Aorta (tissue), 5 donors: ENCODE results near the gene ANKRD1. TPM values are rescaled to one million over a fixed set of nuclear protein-coding genes. Genes with fewer than 3 reads are reported as not detected.
"Not testable (repeated sequence)": the region's sequence is repeated elsewhere in the genome, so short reads cannot be mapped to it uniquely, and the experiment has no call there.

ENCODE experiments used
- ATAC-seq: fragments of 200-7000 bp; cut with Tn5 transposase; one replicate; pipeline ENCODE4 v1.9.1; 2022; ENCODE audit warnings: moderate library complexity; ENCODE audit not compliant: low FRiP score
- DNase-seq, 2 donors: peaks; one replicate each; pipeline ENCODE4 v3.0.0-alpha.2; 2020
- H3K27ac ChIP-seq, 2 donors: one replicate each; pipeline ENCODE4 v1.5.1; 2013; ENCODE audit warnings: low read length in 2 of 2, mild to moderate bottlenecking in 2 of 2, moderate library complexity in 2 of 2, control low read depth in 1 of 2, inconsistent platforms in 1 of 2, low read depth in 1 of 2
- H3K27me3 ChIP-seq, 2 donors: one replicate each; pipeline ENCODE4 v1.6.1; 2013; ENCODE audit warnings: control low read depth in 1 of 2, low read length in 1 of 2, mild to moderate bottlenecking in 1 of 2, moderate library complexity in 1 of 2; ENCODE audit not compliant: insufficient read depth in 2 of 2, control insufficient read depth in 1 of 2
- H3K36me3 ChIP-seq, 2 donors: one replicate each; pipeline ENCODE4 v1.6.1; 2013; ENCODE audit warnings: control low read depth in 1 of 2, low read length in 1 of 2, mild to moderate bottlenecking in 1 of 2; ENCODE audit not compliant: insufficient read depth in 2 of 2, control insufficient read depth in 1 of 2
- H3K4me1 ChIP-seq, 2 donors: one replicate each; pipeline ENCODE4 v1.6.1; 2013; ENCODE audit warnings: low read length in 2 of 2, control low read depth in 1 of 2, mild to moderate bottlenecking in 1 of 2, moderate library complexity in 1 of 2; ENCODE audit not compliant: insufficient read depth in 2 of 2, control insufficient read depth in 1 of 2
- H3K4me3 ChIP-seq, 2 donors: one replicate each; pipeline ENCODE4 v1.5.1; 2013; ENCODE audit warnings: low read length in 2 of 2, control low read depth in 1 of 2, mild to moderate bottlenecking in 1 of 2
- H3K9me3 ChIP-seq: one replicate; pipeline ENCODE4 v1.6.1; 2013; ENCODE audit warnings: mild to moderate bottlenecking, low read length; ENCODE audit not compliant: control insufficient read depth
- WGBS, 2 donors: extraction: QIAGEN DNeasy Blood & Tissue Kit; methylation state at CpG; one replicate each; pipeline ENCODE4 v1.1.7; 2013; 5-methylcytosine and 5-hydroxymethylcytosine counted together
- intact Hi-C, 2 donors: fragments of 100-400 bp; cut with DNase I; formaldehyde crosslinking; loops; one replicate each; pipeline versions ENCODE4 v1.14.2 to v1.15.0; 2022
- polyA plus RNA-seq, 2 donors: library from polyadenylated mRNA; stranded (reverse); fragments of 200-250 nt; gene quantifications; one replicate each; pipeline ENCODE4 v1.2.3, GENCODE V29; 2013
- total RNA-seq, 2 donors: library from RNA; stranded (reverse); fragmentation: NEBNext Ultra II Directional; extraction: Animal tissue kit (Norgen Biotek cat#: 25700); gene quantifications; one replicate each; pipeline ENCODE4 v1.2.1, GENCODE V29; 2021
- donor health status: healthy with polysubstance abuse.
- donor health status: Bipolar disorder and iron deficiency.
- donor health status: DM: no; HTN: no; CAD: no.
- donor health status: DM: no; HTN: no; CAD: no.
- donor health status: DM: yes; HTN: yes; CAD: no.

ANKRD1 gene
- total and polyA plus RNA-seq, 4 donors: 0.30 to 62.9 (median 21.5) TPM

DNA sequence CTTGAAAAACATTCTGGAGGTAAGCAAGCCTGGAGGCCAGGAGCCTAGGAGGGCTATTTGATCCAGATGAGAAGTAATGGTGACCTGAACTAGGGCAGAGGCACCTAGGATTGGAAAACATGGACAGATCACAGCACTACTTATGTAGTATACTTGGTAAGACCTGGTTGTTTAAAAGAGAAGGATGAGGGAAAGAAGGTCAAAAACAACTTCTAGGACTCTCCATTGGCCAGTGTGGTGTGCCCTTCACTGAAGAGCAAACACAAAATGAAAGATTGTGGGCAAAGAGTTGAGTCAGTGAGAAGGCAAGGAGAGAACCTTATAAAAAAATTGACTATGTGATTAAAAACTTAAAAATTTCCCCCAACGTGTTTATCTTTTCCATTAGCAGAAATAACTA, 14.3 kb downstream of the ANKRD1 start:
- Histone ChIP-seq H3K4me3 (no peak overlapping the region), H3K27me3 (no peaks in the 10 kb centered on the region), H3K36me3 (peaks cover 0 to 2% of the 10 kb centered on the region in 2 donors), H3K27ac (no peak overlapping the region), H3K4me1 (no peaks in the 10 kb centered on the region), H3K9me3 (no peaks in the 10 kb centered on the region)
- DNase-seq: no peak
- intact Hi-C loops: loop anchor here in 1 of 2 donors (10.0 kb wide), 1 partner anchor 458 kb away; no protein-coding TSS in a partner anchor
- ATAC-seq: no peak
- WGBS, 2 donors: 42 to 44% methylated on average over 1 of the region's 1 CpG

DNA sequence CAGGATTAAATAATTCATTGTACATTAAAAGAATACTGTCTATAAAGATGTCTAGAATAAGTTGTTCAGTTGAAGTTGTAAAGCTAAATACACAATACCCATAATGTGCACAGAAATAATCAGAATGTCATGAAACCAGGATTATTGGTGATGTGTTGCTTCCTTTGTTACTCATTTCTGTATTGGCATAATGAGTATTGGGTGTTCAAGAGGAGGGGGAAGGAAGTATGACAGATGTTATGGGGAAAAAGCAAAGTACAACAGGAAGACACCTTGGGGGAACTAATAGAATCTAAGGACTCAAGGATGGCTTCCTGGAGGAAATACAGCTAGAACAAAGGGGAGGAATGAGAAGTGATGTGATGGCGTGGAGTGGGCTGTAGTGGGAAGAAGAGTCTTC, 15.0 kb downstream of the ANKRD1 start:
- 88 to 89% methylated on average over 1 of the region's 1 CpG for WGBS, 2 donors
- H3K27ac ChIP-seq: no peak overlapping the region
- DNase-seq (no peak), ATAC-seq (no peak)
- H3K9me3 ChIP-seq: no peaks in the 10 kb centered on the region
- no peak overlapping the region for H3K4me3 ChIP-seq
- peaks cover 0 to 2% of the 10 kb centered on the region in 2 donors for H3K36me3 ChIP-seq
- intact Hi-C loops: loop anchor here in 1 of 2 donors (10.0 kb wide), 1 partner anchor 459 kb away; no protein-coding TSS in a partner anchor
- H3K4me1 ChIP-seq: no peaks in the 10 kb centered on the region
- no peaks in the 10 kb centered on the region for H3K27me3 ChIP-seq

DNA sequence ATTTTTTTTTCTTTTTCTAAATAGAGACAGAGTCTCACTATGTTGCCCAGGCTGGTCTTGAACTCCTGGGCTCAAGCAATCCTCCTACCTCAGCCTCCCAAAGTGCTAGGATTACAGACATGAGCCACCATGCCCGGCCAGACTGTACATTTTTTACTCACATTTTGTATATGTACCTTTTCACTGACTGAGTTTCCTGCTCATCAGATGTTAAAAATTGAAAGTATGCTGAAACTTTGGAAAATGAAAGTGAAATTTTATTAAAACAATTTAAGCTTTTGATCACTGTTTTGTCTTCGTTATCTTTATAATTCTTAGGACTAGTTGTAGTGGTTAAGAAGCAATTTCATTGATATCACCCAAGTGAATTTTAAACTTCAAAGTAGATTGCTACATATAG, 24.0 kb downstream of the ANKRD1 start:
- H3K27me3 ChIP-seq, ATAC-seq, H3K36me3 ChIP-seq, H3K4me3 ChIP-seq, H3K27ac ChIP-seq, DNase-seq, H3K9me3 ChIP-seq, H3K4me1 ChIP-seq, intact Hi-C loops: not testable (repeated sequence)
- 90 to 91% methylated on average over 2 of the region's 2 CpGs for WGBS, 2 donors

DNA sequence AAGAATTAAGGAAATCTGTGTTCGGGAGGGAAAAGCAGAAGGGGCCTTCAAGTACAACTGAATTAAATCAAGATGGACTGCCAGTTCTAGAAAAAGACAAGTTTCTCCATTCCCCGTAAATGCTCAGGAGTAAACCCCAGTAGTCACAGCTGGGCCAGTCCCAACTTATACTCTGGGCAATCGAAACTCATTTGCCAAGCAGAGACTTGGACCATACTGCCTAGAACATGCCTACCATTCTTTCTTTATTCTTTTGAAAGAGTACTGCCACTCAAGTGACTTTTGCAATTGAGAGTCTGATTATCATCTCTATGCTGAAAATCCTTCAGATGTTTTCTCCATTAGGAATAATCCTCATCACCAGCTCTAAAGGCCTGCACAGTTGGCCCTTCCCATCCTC, 27.7 kb downstream of the ANKRD1 start:
- no peak for ATAC-seq
- DNase-seq: no peak
- no peaks in the 10 kb centered on the region for H3K4me1 ChIP-seq
- intact Hi-C loops: no loop called here
- peaks cover 2 to 3% of the 10 kb centered on the region in 2 donors for H3K36me3 ChIP-seq
- WGBS, 2 donors: 72 to 77% methylated on average over 3 of the region's 3 CpGs
- H3K9me3 ChIP-seq: no peaks in the 10 kb centered on the region
- no peak overlapping the region for H3K4me3 ChIP-seq
- no peaks in the 10 kb centered on the region for H3K27me3 ChIP-seq
- H3K27ac ChIP-seq: no peak overlapping the region

GRCh38 chr10:90890347-90890746, 30.5 kb downstream of the ANKRD1 start:
- Histone ChIP-seq H3K4me3 (no peak overlapping the region), H3K4me1 (no peaks in the 10 kb centered on the region), H3K27ac (no peak overlapping the region), H3K27me3 (no peaks in the 10 kb centered on the region), H3K36me3 (peaks cover 2 to 3% of the 10 kb centered on the region in 2 donors), H3K9me3 (no peaks in the 10 kb centered on the region)
- 76 to 85% methylated on average over 2 of the region's 2 CpGs for WGBS, 2 donors
- intact Hi-C loops: no loop called here
- DNase-seq (no peak), ATAC-seq (no peak)

GRCh38 chr10:90889636-90890035, 31.3 kb downstream of the ANKRD1 start:
- H3K27me3 ChIP-seq: no peaks in the 10 kb centered on the region
- H3K4me1 ChIP-seq: no peaks in the 10 kb centered on the region
- no peak for DNase-seq
- H3K9me3 ChIP-seq: no peaks in the 10 kb centered on the region
- 92 to 99% methylated on average over 1 of the region's 1 CpG for WGBS, 2 donors
- intact Hi-C loops: no loop called here
- ATAC-seq: no peak
- no peak overlapping the region for H3K4me3 ChIP-seq
- no peak overlapping the region for H3K27ac ChIP-seq
- H3K36me3 ChIP-seq: peaks cover 2 to 3% of the 10 kb centered on the region in 2 donors

- H3K4me3 ChIP-seq: no peak overlapping the region
- ATAC-seq (no peak), DNase-seq (no peak)
- H3K4me1 ChIP-seq: no peaks in the 10 kb centered on the region
- H3K27me3 ChIP-seq: no peaks in the 10 kb centered on the region
- intact Hi-C loops: no loop called here
- no peak overlapping the region for H3K27ac ChIP-seq
- WGBS, 2 donors: 90 to 93% methylated on average over 6 of the region's 6 CpGs
- H3K9me3 ChIP-seq: no peaks in the 10 kb centered on the region
- peaks cover under 1 to 3% of the 10 kb centered on the region in 2 donors for H3K36me3 ChIP-seq
Observed at GRCh38 chr10:90888387-90888786, 32.5 kb downstream of the ANKRD1 start.

- ATAC-seq (no peak), DNase-seq (no peak)
- no peaks in the 10 kb centered on the region for H3K27me3 ChIP-seq
- WGBS, 2 donors: 87 to 89% methylated on average over 6 of the region's 6 CpGs
- peaks cover 0 to 3% of the 10 kb centered on the region in 2 donors for H3K36me3 ChIP-seq
- no peak overlapping the region for H3K27ac ChIP-seq
- H3K4me3 ChIP-seq: no peak overlapping the region
- intact Hi-C loops: no loop called here
- H3K4me1 ChIP-seq: no peaks in the 10 kb centered on the region
- H3K9me3 ChIP-seq: no peaks in the 10 kb centered on the region
Observed at GRCh38 chr10:90887555-90887954, 33.3 kb downstream of the ANKRD1 start.

DNA sequence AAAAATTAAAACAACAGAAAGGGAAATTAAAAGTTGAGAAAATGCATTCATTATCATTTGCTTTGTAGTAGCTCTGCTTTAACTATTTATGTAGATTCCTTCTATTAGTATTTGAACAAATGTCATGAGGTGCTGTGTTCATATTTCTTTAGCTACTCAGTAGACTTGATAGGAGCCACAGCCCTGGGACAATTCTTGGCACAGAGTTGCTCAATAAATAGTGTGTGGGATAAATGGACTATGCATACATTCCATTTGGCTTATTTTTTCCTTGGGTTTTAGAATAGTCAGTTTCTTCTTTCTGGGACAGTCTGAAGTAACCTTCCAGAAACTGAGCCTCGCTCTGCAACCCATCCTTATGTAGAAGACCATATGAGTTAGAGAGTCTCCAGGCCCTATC, 35.7 kb downstream of the ANKRD1 start:
- Histone ChIP-seq H3K4me1 (no peaks in the 10 kb centered on the region), H3K36me3 (no peaks in the 10 kb centered on the region), H3K27ac (no peak overlapping the region), H3K9me3 (no peaks in the 10 kb centered on the region), H3K27me3 (no peaks in the 10 kb centered on the region), H3K4me3 (no peak overlapping the region)
- DNase-seq (no peak), ATAC-seq (no peak)
- 91 to 94% methylated on average over 1 of the region's 1 CpG for WGBS, 2 donors
- intact Hi-C loops: no loop called here
